Uterus (tissue), 4 donors: ENCODE data around the gene HHAT. TPM values are rescaled to one million over a fixed set of nuclear protein-coding genes. Genes with fewer than 3 reads are reported as not detected.

Experiments
- DNase-seq, 2 donors: peaks; one replicate each; pipeline ENCODE4 v3.0.0-alpha.2; 2019 to 2020
- H3K27ac ChIP-seq, 2 donors: fragments of 200-600 bp; sonication (generic); 1 replicate in 1 of 2; 2 replicates in 1 of 2; pipeline ENCODE4 v1.5.1; 2016 to 2018
- H3K27me3 ChIP-seq, 2 donors: fragments of 200-600 bp; sonication (generic); one replicate each; pipeline ENCODE4 v1.5.1; 2018 to 2019; ENCODE audit warnings: control low read depth in 1 of 2
- H3K36me3 ChIP-seq, 2 donors: fragments of 200-600 bp; sonication (generic); one replicate each; pipeline ENCODE4 v1.5.1; 2019; ENCODE audit warnings: control low read depth in 1 of 2
- H3K4me1 ChIP-seq, 2 donors: fragments of 200-600 bp; sonication (generic); one replicate each; pipeline ENCODE4 v1.5.1; 2018 to 2019; ENCODE audit warnings: control low read depth in 1 of 2
- H3K4me3 ChIP-seq, 2 donors: fragments of 200-600 bp; sonication (generic); 1 replicate in 1 of 2; 2 replicates in 1 of 2; pipeline ENCODE4 v1.5.1; 2018 to 2019; ENCODE audit warnings: mild to moderate bottlenecking in 1 of 2
- H3K9me3 ChIP-seq, 2 donors: fragments of 200-600 bp; sonication (generic); one replicate each; pipeline ENCODE4 v1.5.1; 2019; ENCODE audit warnings: control low read depth in 1 of 2
- POLR2A ChIP-seq, 2 donors: fragments of 450-650 bp; IDR thresholded peaks; one replicate each; pipeline ENCODE4 v1.6.1; 2016; ENCODE audit warnings: antibody characterized with exemption in 2 of 2, mild to moderate bottlenecking in 1 of 2, moderate library complexity in 1 of 2
- intact Hi-C: fragments of 100-400 bp; cut with DNase I; formaldehyde crosslinking; loops from one replicate; pipeline ENCODE4 v1.15.1; 2023; ENCODE audit warnings: low total_unique reads
- total RNA-seq, 4 donors: library from RNA; depleted of rRNA in 3 of 4; stranded (reverse); fragments of >200 nt in 3 of 4; gene quantifications; one replicate each; pipeline versions ENCODE4 v1.1.0 to v1.2.4, GENCODE V29; 2014 to 2023
- TF ChIP-seq, protein P1 (sequence below), 4 experiments: fragments of 200-600 bp in 2 of 4; fragments of 450-650 bp in 2 of 4; sonication (generic) in 2 of 4; IDR thresholded peaks; one replicate each; pipeline ENCODE4 v1.5.1; 2016 to 2019; ENCODE audit warnings: antibody characterized with exemption in 4 of 4, mild to moderate bottlenecking in 2 of 4, moderate library complexity in 1 of 4
- donor health status: DM: yes; HTN: yes; CAD: no.

HHAT gene
- 10 to 100 TPM in 1 of 4 donors, 1 to 10 TPM in 2, under 1 TPM in 1; 0.88 to 10.9 (median 3.4) TPM for total RNA-seq

DNA sequence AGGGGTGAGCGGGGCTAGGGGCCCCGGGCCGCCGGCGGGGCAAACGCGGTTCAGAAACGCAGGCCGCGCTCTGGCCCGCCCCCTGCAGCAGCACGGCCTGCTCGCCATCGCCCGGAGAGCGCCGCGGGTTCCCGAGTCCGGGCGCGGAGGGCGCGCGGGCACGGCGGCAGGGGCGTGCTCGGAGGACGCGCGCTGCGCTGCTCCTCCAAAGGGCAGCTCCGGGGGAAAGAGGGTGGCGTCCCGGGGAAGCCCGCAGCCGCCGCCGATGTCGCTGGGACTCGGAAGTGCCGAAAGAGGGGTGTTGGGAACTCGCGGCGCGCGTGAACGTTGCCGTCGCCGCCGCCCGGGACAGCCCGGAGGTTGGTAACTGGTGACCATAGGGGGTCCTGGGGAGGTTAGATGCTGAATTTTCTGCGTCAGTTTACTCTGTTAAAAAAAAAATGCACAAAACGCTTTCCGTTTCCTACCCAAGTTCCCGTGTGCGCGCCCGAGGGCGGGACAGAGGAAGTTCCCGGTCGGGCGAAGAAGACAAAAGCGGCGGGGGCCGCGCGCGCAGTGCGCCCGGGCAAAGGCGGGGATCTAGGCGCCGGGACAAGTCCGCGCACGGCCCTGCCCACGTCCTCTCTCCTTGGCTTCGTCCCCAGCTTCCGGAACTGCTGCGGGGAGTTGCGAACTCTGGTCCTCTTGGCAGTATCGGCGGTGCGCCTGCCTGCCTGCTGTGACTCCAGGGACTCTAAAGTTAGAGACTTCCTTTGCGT lies at the start of gene HHAT:
TSS of gene HHAT (plus strand) at position 157 of the 758 bp plus-strand sequence. CDS start 20,074 bp downstream, outside the sequence.
- H3K4me3 ChIP-seq = peak within 1 kb of the TSS; percentile 60 to 78
- peak; percentile 67 to 70 for DNase-seq
- no peaks in the 10 kb centered on the region for H3K27me3 ChIP-seq
- TF ChIP-seq, protein P1, sequence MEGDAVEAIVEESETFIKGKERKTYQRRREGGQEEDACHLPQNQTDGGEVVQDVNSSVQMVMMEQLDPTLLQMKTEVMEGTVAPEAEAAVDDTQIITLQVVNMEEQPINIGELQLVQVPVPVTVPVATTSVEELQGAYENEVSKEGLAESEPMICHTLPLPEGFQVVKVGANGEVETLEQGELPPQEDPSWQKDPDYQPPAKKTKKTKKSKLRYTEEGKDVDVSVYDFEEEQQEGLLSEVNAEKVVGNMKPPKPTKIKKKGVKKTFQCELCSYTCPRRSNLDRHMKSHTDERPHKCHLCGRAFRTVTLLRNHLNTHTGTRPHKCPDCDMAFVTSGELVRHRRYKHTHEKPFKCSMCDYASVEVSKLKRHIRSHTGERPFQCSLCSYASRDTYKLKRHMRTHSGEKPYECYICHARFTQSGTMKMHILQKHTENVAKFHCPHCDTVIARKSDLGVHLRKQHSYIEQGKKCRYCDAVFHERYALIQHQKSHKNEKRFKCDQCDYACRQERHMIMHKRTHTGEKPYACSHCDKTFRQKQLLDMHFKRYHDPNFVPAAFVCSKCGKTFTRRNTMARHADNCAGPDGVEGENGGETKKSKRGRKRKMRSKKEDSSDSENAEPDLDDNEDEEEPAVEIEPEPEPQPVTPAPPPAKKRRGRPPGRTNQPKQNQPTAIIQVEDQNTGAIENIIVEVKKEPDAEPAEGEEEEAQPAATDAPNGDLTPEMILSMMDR (IDR thresholded peaks at IDR 0.05) = peak in 3 of 4 experiments; percentile 10 to 30 (median 29)
- TF ChIP-seq POLR2A (IDR thresholded peaks at IDR 0.05) = peak in 1 of 2 donors; percentile 54
- H3K9me3 ChIP-seq = no peaks in the 10 kb centered on the region
- H3K36me3 ChIP-seq = no peaks in the 10 kb centered on the region
- intact Hi-C loops = no loop called here
- no peaks in the 10 kb centered on the region for H3K4me1 ChIP-seq
- H3K27ac ChIP-seq = peak within 1 kb of the TSS; percentile 85 to 94

DNA sequence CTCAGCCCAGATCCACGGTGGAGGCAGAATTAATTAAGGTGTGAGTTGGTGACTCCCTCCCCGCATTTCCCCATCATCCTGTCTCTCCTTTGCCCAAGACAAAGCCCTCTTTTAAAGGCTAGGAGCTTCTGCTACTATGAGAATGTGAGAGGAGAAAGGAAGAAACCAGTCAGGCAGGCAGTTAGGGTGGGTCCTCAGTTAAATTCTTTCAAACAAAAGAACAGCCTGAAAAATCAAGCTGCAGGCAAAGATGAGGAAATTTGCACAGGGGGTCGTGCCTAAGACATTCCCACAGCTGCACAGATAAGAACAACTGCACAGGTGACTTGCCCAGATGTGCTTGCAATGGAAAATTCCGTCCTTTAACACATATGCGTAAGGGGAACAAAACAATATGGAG lies 48.5 kb upstream of the HHAT start:
- intact Hi-C loops = no loop called here

GRCh38 chr1:210288116-210288515 lies 40.6 kb upstream of the HHAT start:
- Histone ChIP-seq H3K27ac (no peak overlapping the region), H3K9me3 (no peaks in the 10 kb centered on the region), H3K4me3 (no peak overlapping the region), H3K4me1 (no peaks in the 10 kb centered on the region), H3K36me3 (no peaks in the 10 kb centered on the region), H3K27me3 (no peaks in the 10 kb centered on the region)
- no peak for DNase-seq
- TF ChIP-seq, protein P1 (IDR thresholded peaks at IDR 0.05) = no peak
- intact Hi-C loops = no loop called here

More for the DNA sequence above, 48.5 kb upstream of the HHAT start:
- peaks cover 0 to 10% of the 10 kb centered on the region in 2 donors for H3K9me3 ChIP-seq
- no peak for DNase-seq
- no peak overlapping the region for H3K4me3 ChIP-seq
- no peaks in the 10 kb centered on the region for H3K27me3 ChIP-seq
- no peak for TF ChIP-seq POLR2A (IDR thresholded peaks at IDR 0.05)
- TF ChIP-seq, protein P1 (IDR thresholded peaks at IDR 0.05) = no peak
- no peaks in the 10 kb centered on the region for H3K36me3 ChIP-seq
- no peaks in the 10 kb centered on the region for H3K4me1 ChIP-seq
- H3K27ac ChIP-seq = no peak overlapping the region

GRCh38 chr1:210289248-210289647 lies 39.5 kb upstream of the HHAT start:
- intact Hi-C loops = no loop called here
- H3K27me3 ChIP-seq = no peaks in the 10 kb centered on the region
- peaks cover 0 to 8% of the 10 kb centered on the region in 2 donors for H3K4me1 ChIP-seq
- H3K9me3 ChIP-seq = no peaks in the 10 kb centered on the region
- no peak overlapping the region for H3K27ac ChIP-seq
- H3K36me3 ChIP-seq = no peaks in the 10 kb centered on the region
- no peak for TF ChIP-seq POLR2A (IDR thresholded peaks at IDR 0.05)
- TF ChIP-seq, protein P1 (IDR thresholded peaks at IDR 0.05) = no peak
- no peak overlapping the region for H3K4me3 ChIP-seq
- DNase-seq = no peak

- Histone ChIP-seq H3K36me3 (no peaks in the 10 kb centered on the region), H3K27me3 (no peaks in the 10 kb centered on the region), H3K4me1 (peaks cover 0 to 17% of the 10 kb centered on the region in 2 donors), H3K9me3 (no peaks in the 10 kb centered on the region), H3K4me3 (no peak overlapping the region), H3K27ac (peak overlapping the region; percentile 85 to 98)
- peak in 1 of 2 donors; percentile 21 for DNase-seq
- intact Hi-C loops = no loop called here
- TF ChIP-seq, protein P1 (IDR thresholded peaks at IDR 0.05) = no peak
Measured at GRCh38 chr1:210291081-210291764, 37.5 kb upstream of the HHAT start.
